ENCODE data around the gene TIMP2. TPM values are rescaled to one million over a fixed set of nuclear protein-coding genes. Genes with fewer than 3 reads are reported as not detected.

Gene TIMP2
- total RNA-seq, 2 experiments from 2014 or later, result 0.54 TPM; not detected in 1

GRCh38 chr17:78820841-78821240 is 104.3 kb downstream of the TIMP2 start:
- Histone ChIP-seq H3K4me3 (ENCODE audit: low read depth, low read length, poor library complexity, severe bottlenecking) (no peak overlapping the region), H3K9me3 (ENCODE audit: low read length) (no peaks in the 10 kb centered on the region), H4K20me1 (ENCODE audit: insufficient read depth, low read length) (no peaks in the 10 kb centered on the region), H3K27ac (ENCODE audit: low read depth, low read length, poor library complexity, severe bottlenecking) (no peak overlapping the region), H3K79me2 (ENCODE audit: insufficient read depth, low read depth, low read length) (no peaks in the 10 kb centered on the region), H3K9me2 (ENCODE audit: insufficient read depth, low read length) (no peaks in the 10 kb centered on the region), H3K36me3 (ENCODE audit: insufficient read depth, low read length) (peaks cover 96% of the 10 kb centered on the region), H3K4me1 (ENCODE audit: insufficient read depth, low read length, poor library complexity, severe bottlenecking) (no peaks in the 10 kb centered on the region), H2AFZ (ENCODE audit: low read length) (no peak overlapping the region), H3K4me2 (ENCODE audit: low read length) (no peak overlapping the region)
- POLR2A ChIA-PET, result no interaction called here
- no peak for DNase-seq (ENCODE audit: low spot score)
- TF ChIP-seq CTCF (conservative IDR thresholded peaks at IDR 0.05; ENCODE audit: low read length), result no peak
- TF ChIP-seq EZH2phosphoT487 (IDR thresholded peaks at IDR 0.05; ENCODE audit: borderline replicate concordance, low read depth, low read length), result no peak
- no TSS peak for BruUV-seq (replicated peaks)
- CTCF ChIA-PET (ENCODE audit: unreplicated experiment), result no interaction called here
- intact Hi-C loops (cut with micrococcal nuclease; ENCODE audit: unreplicated experiment), result no loop called here

GRCh38 chr17:78819806-78820792 is 105.1 kb downstream of the TIMP2 start:
- Histone ChIP-seq H3K79me2 (ENCODE audit: insufficient read depth, low read depth, low read length) (no peaks in the 10 kb centered on the region), H2AFZ (ENCODE audit: low read length) (no peak overlapping the region), H3K36me3 (ENCODE audit: insufficient read depth, low read length) (peaks cover 96% of the 10 kb centered on the region), H4K20me1 (ENCODE audit: insufficient read depth, low read length) (no peaks in the 10 kb centered on the region), H3K4me3 (ENCODE audit: low read depth, low read length, poor library complexity, severe bottlenecking) (no peak overlapping the region), H3K27ac (ENCODE audit: low read depth, low read length, poor library complexity, severe bottlenecking) (no peak overlapping the region), H3K9me2 (ENCODE audit: insufficient read depth, low read length) (no peaks in the 10 kb centered on the region), H3K4me2 (ENCODE audit: low read length) (no peak overlapping the region), H3K4me1 (ENCODE audit: insufficient read depth, low read length, poor library complexity, severe bottlenecking) (no peaks in the 10 kb centered on the region), H3K9me3 (ENCODE audit: low read length) (no peaks in the 10 kb centered on the region)
- no peak for DNase-seq (ENCODE audit: low spot score)
- TF ChIP-seq CTCF (conservative IDR thresholded peaks at IDR 0.05; ENCODE audit: low read length), result no peak
- TF ChIP-seq EZH2phosphoT487 (IDR thresholded peaks at IDR 0.05; ENCODE audit: borderline replicate concordance, low read depth, low read length), result no peak
- ChIA-PET POLR2A (interaction anchor here (0.8 to 1.1 kb wide), 2 partner anchors 12 to 18 kb away, joined by 3 read pairs; no protein-coding TSS in a partner anchor), CTCF (ENCODE audit: unreplicated experiment) (no interaction called here)
- intact Hi-C loops (cut with micrococcal nuclease; ENCODE audit: unreplicated experiment), result no loop called here
- no TSS peak for BruUV-seq (replicated peaks)

- DNase-seq (ENCODE audit: low spot score), result no peak
- Histone ChIP-seq H3K79me2 (ENCODE audit: insufficient read depth, low read depth, low read length) (no peaks in the 10 kb centered on the region), H3K4me2 (ENCODE audit: low read length) (no peak overlapping the region), H3K9me2 (ENCODE audit: insufficient read depth, low read length) (no peaks in the 10 kb centered on the region), H3K9me3 (ENCODE audit: low read length) (no peaks in the 10 kb centered on the region), H2AFZ (ENCODE audit: low read length) (no peak overlapping the region), H3K36me3 (ENCODE audit: insufficient read depth, low read length) (peaks cover 96% of the 10 kb centered on the region), H3K27ac (ENCODE audit: low read depth, low read length, poor library complexity, severe bottlenecking) (no peak overlapping the region), H3K4me3 (ENCODE audit: low read depth, low read length, poor library complexity, severe bottlenecking) (no peak overlapping the region), H3K4me1 (ENCODE audit: insufficient read depth, low read length, poor library complexity, severe bottlenecking) (no peaks in the 10 kb centered on the region), H4K20me1 (ENCODE audit: insufficient read depth, low read length) (no peaks in the 10 kb centered on the region)
- CTCF ChIA-PET (ENCODE audit: unreplicated experiment), result interaction anchor here (0.6 kb wide), 1 partner anchor 398 kb away, joined by 3 read pairs; no protein-coding TSS in a partner anchor
- intact Hi-C loops (cut with micrococcal nuclease; ENCODE audit: unreplicated experiment), result no loop called here
- BruUV-seq (replicated peaks), result no TSS peak
- no peak for TF ChIP-seq CTCF (conservative IDR thresholded peaks at IDR 0.05; ENCODE audit: low read length)
- no peak for TF ChIP-seq EZH2phosphoT487 (IDR thresholded peaks at IDR 0.05; ENCODE audit: borderline replicate concordance, low read depth, low read length)
- POLR2A ChIA-PET, result interaction anchor here (0.8 to 1.1 kb wide), 2 partner anchors 13 to 19 kb away, joined by 3 read pairs; no protein-coding TSS in a partner anchor
Observed at GRCh38 chr17:78819402-78819801, 105.8 kb downstream of the TIMP2 start.

All from OCI-LY7 (cell line).